Measurements from ENCODE around the gene SMIM28.

SMIM28 gene

GRCh38 chr6:138431256-138432062, 53.8 kb downstream of the SMIM28 start:
- DNase-seq, result no peak

DNA sequence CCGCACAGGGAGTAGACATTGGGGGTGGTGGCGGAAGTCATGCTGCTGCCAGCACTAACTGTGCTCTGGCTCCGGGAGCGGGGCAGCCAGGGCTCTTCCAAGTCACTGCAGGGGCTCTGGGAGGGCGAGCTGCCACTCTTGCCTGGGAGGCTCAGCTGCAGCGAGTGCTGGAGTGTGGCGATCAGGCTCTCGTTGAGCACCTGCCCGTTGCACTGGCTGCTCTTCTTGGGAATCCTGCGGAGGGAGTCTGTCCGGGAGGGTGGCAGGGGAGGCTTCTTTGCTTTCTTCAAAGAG, 54.3 kb downstream of the SMIM28 start:
- no peak for DNase-seq
